ENCODE results near the gene C1QTNF2. TPM values are rescaled to one million over a fixed set of nuclear protein-coding genes. Genes with fewer than 3 reads are reported as not detected.

Gene C1QTNF2
- total RNA-seq, 2 donors from 2014 or later, result 0.64 to 1.0 TPM

DNA sequence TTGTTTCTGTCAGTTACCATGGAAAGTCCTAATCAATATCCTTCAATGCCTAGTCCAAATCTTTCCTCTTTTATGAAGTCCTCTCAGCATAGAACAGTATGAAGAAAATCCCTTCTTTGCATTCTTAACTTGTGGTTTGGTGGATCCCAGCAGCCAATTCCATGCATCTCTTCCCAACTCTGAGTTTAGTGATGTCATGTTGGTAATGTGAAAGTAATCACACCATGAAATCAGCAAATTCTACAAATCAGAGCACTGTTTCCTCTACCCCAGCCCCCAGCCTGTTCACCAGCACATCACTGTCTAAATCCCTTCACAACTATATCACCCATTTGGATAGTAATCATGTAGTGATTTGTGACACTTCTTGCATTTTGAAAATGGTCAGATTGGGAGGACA lies 4.7 kb upstream of the C1QTNF2 start:
- no peak for TF ChIP-seq CTCF (IDR thresholded peaks at IDR 0.05)

GRCh38 chr5:160371294-160371693 lies 868 bp upstream of the C1QTNF2 start:
- Histone ChIP-seq H3K27me3 (no peaks in the 10 kb centered on the region), H3K36me3 (no peaks in the 10 kb centered on the region), H3K9me3 (no peaks in the 10 kb centered on the region), H3K9ac (ENCODE audit: low read depth in 2 of 2, low read length in 2 of 2) (peak overlapping the region in 1 of 2 donors; percentile 7), H3K4me1 (no peaks in the 10 kb centered on the region), H3K27ac (no peak overlapping the region), H3K4me3 (no peak overlapping the region)
- TF ChIP-seq CTCF (IDR thresholded peaks at IDR 0.05), result no peak
- intact Hi-C loops (cut with DNase I), result no loop called here
- no peak for DNase-seq

More for the DNA sequence above, 4.7 kb upstream of the C1QTNF2 start:
- Histone ChIP-seq H3K27me3 (no peaks in the 10 kb centered on the region), H3K36me3 (no peaks in the 10 kb centered on the region), H3K9ac (ENCODE audit: low read depth in 2 of 2, low read length in 2 of 2) (no peak overlapping the region), H3K9me3 (no peaks in the 10 kb centered on the region), H3K4me1 (no peaks in the 10 kb centered on the region), H3K27ac (no peak overlapping the region), H3K4me3 (no peak overlapping the region)
- intact Hi-C loops (cut with DNase I), result no loop called here
- DNase-seq, result no peak

DNA sequence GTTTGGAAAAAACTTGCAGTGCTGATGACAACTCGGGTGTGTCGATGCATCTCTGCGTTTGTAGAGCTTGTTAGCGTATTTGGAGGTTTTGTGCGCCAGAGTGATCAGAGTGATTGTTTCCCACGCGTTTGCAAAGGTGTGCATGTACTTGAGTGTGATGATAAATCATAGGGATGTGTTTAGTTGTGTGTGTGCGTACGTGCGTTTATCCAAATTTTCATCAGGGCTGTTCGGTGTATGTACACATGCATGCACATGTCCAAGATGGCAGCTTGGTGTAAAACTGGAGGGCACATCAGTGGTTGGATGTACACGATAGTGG lies 248 bp upstream of the C1QTNF2 start:
- Histone ChIP-seq H3K9ac (ENCODE audit: low read depth in 2 of 2, low read length in 2 of 2) (peak overlapping the region in 1 of 2 donors; percentile 29), H3K36me3 (no peaks in the 10 kb centered on the region), H3K9me3 (no peaks in the 10 kb centered on the region), H3K27me3 (no peaks in the 10 kb centered on the region), H3K4me3 (peak overlapping the region; percentile 45), H3K4me1 (no peaks in the 10 kb centered on the region), H3K27ac (no peak overlapping the region)
- no peak for TF ChIP-seq CTCF (IDR thresholded peaks at IDR 0.05)
- no peak for DNase-seq
- intact Hi-C loops (cut with DNase I), result no loop called here

- H3K4me1 ChIP-seq, result no peaks in the 10 kb centered on the region
- no peaks in the 10 kb centered on the region for H3K9me3 ChIP-seq
- intact Hi-C loops (cut with DNase I), result no loop called here
- H3K9ac ChIP-seq (ENCODE audit: low read depth in 2 of 2, low read length in 2 of 2), result no peak overlapping the region
- no peak for TF ChIP-seq CTCF (IDR thresholded peaks at IDR 0.05)
- no peak overlapping the region for H3K27ac ChIP-seq
- no peak for DNase-seq
- H3K27me3 ChIP-seq, result no peaks in the 10 kb centered on the region
- no peaks in the 10 kb centered on the region for H3K36me3 ChIP-seq
- no peak overlapping the region for H3K4me3 ChIP-seq
These were observed 2.5 kb downstream of the C1QTNF2 start for GRCh38 chr5:160367885-160368284.

DNA sequence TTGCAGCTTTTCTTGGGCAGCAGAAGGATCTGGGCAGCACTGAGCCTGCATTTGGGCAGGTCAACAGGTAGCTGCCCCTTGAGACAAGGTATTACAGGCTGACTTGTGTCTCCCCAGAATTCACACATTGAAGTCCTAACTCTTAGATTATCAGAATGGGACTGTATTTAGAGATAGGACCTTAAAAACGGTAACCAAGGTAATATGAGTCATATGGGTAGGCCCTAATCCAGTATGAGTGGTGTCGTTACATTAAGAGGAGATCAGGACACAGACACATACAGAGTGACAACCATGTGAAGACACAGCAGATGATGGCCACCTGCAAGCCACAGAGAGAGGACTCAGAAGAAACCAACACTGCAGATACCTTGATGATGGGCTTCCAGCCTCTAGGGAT lies 3.2 kb downstream of the C1QTNF2 start:
- TF ChIP-seq CTCF (IDR thresholded peaks at IDR 0.05), result no peak
- Histone ChIP-seq H3K36me3 (no peaks in the 10 kb centered on the region), H3K27me3 (no peaks in the 10 kb centered on the region), H3K27ac (no peak overlapping the region), H3K4me1 (no peaks in the 10 kb centered on the region), H3K4me3 (no peak overlapping the region), H3K9ac (ENCODE audit: low read depth in 2 of 2, low read length in 2 of 2) (no peak overlapping the region), H3K9me3 (no peaks in the 10 kb centered on the region)
- DNase-seq, result no peak
- intact Hi-C loops (cut with DNase I), result no loop called here

- H3K4me1 ChIP-seq, result no peaks in the 10 kb centered on the region
- no peaks in the 10 kb centered on the region for H3K27me3 ChIP-seq
- H3K9me3 ChIP-seq, result no peaks in the 10 kb centered on the region
- intact Hi-C loops (cut with DNase I), result no loop called here
- H3K4me3 ChIP-seq, result no peak overlapping the region
- H3K9ac ChIP-seq (ENCODE audit: low read depth in 2 of 2, low read length in 2 of 2), result no peak overlapping the region
- no peak overlapping the region for H3K27ac ChIP-seq
- no peak for DNase-seq
- no peak for TF ChIP-seq CTCF (IDR thresholded peaks at IDR 0.05)
- no peaks in the 10 kb centered on the region for H3K36me3 ChIP-seq
These were observed 4.2 kb downstream of the C1QTNF2 start for GRCh38 chr5:160366230-160366629.

All from colonic mucosa (tissue), 4 donors.